ENCODE data around the gene WNT6.
A peak's percentile ranks its signal among the peaks of the same experiment; 100 is the strongest.

The WNT6 gene

GRCh38 chr2:218894880-218895157 is 35.2 kb downstream of the WNT6 start:
- TF ChIP-seq CTCF (IDR thresholded peaks at IDR 0.05; ENCODE audit: extremely low read depth, missing control alignments): no peak
- no peak for DNase-seq (ENCODE audit: low spot score)

- TF ChIP-seq CTCF (IDR thresholded peaks at IDR 0.05; ENCODE audit: extremely low read depth, missing control alignments): no peak
- DNase-seq (ENCODE audit: low spot score): peak; percentile 19
Observed at GRCh38 chr2:218895326-218895725, 35.7 kb downstream of the WNT6 start.

- TF ChIP-seq CTCF (IDR thresholded peaks at IDR 0.05; ENCODE audit: extremely low read depth, missing control alignments): no peak
- no peak for DNase-seq (ENCODE audit: low spot score)
Observed at GRCh38 chr2:218895759-218896500, 36.3 kb downstream of the WNT6 start.

- peak; percentile 93 for DNase-seq (ENCODE audit: low spot score)
Observed at GRCh38 chr2:218896501-218897393, 37.1 kb downstream of the WNT6 start.

GRCh38 chr2:218897394-218898108 is 37.9 kb downstream of the WNT6 start:
- no peak for DNase-seq (ENCODE audit: low spot score)
- no peak for TF ChIP-seq CTCF (IDR thresholded peaks at IDR 0.05; ENCODE audit: extremely low read depth, missing control alignments)

More at GRCh38 chr2:218896501-218897393, 37.1 kb downstream of the WNT6 start:
- TF ChIP-seq CTCF (IDR thresholded peaks at IDR 0.05; ENCODE audit: extremely low read depth, missing control alignments): no peak

GRCh38 chr2:218898109-218898878 is 38.7 kb downstream of the WNT6 start:
- peak; percentile 85 for DNase-seq (ENCODE audit: low spot score)
- TF ChIP-seq CTCF (IDR thresholded peaks at IDR 0.05; ENCODE audit: extremely low read depth, missing control alignments): peak; percentile 96

Data from GM20000 (cell line).